ENCODE data around the gene FGF3.

Gene FGF3

GRCh38 chr11:69823641-69824265 is 4.5 kb upstream of the FGF3 start:
- DNase-seq (ENCODE audit: low read depth in 2 of 2): no peak
- no peak for TF ChIP-seq CTCF (IDR thresholded peaks at IDR 0.05; ENCODE audit: low read depth, low read length)
- H3K4me3 ChIP-seq (replicated peaks in 1 of 2; ENCODE audit: low read depth in 2 of 2, low read length in 2 of 2): no peak overlapping the region

GRCh38 chr11:69822676-69823494 is 3.7 kb upstream of the FGF3 start:
- DNase-seq (ENCODE audit: low read depth in 2 of 2): no peak
- TF ChIP-seq CTCF (IDR thresholded peaks at IDR 0.05; ENCODE audit: low read depth, low read length): no peak

GRCh38 chr11:69821511-69822040 is 2.4 kb upstream of the FGF3 start:
- no peak overlapping the region for H3K4me3 ChIP-seq (replicated peaks in 1 of 2; ENCODE audit: low read depth in 2 of 2, low read length in 2 of 2)
- no peak for TF ChIP-seq CTCF (IDR thresholded peaks at IDR 0.05; ENCODE audit: low read depth, low read length)
- no peak for DNase-seq (ENCODE audit: low read depth in 2 of 2)

More at GRCh38 chr11:69822676-69823494, 3.7 kb upstream of the FGF3 start:
- H3K4me3 ChIP-seq (replicated peaks in 1 of 2; ENCODE audit: low read depth in 2 of 2, low read length in 2 of 2): no peak overlapping the region

GRCh38 chr11:69820441-69820840 is 1.2 kb upstream of the FGF3 start:
- no peak for TF ChIP-seq CTCF (IDR thresholded peaks at IDR 0.05; ENCODE audit: low read depth, low read length)
- DNase-seq (ENCODE audit: low read depth in 2 of 2): no peak
- no peak overlapping the region for H3K4me3 ChIP-seq (replicated peaks in 1 of 2; ENCODE audit: low read depth in 2 of 2, low read length in 2 of 2)

GRCh38 chr11:69819541-69820070 is 390 bp upstream of the FGF3 start:
- TF ChIP-seq CTCF (IDR thresholded peaks at IDR 0.05; ENCODE audit: low read depth, low read length): no peak
- DNase-seq (ENCODE audit: low read depth in 2 of 2): peak in 1 of 2 donors; percentile 8
- no peak overlapping the region for H3K4me3 ChIP-seq (replicated peaks in 1 of 2; ENCODE audit: low read depth in 2 of 2, low read length in 2 of 2)

- H3K4me3 ChIP-seq (replicated peaks in 1 of 2; ENCODE audit: low read depth in 2 of 2, low read length in 2 of 2): no peak overlapping the region
- TF ChIP-seq CTCF (IDR thresholded peaks at IDR 0.05; ENCODE audit: low read depth, low read length): no peak
- peak in 1 of 2 donors; percentile 5 for DNase-seq (ENCODE audit: low read depth in 2 of 2)
Measured at GRCh38 chr11:69818231-69818602, 999 bp downstream of the FGF3 start.
